PC-9 (cell line): Measurements from ENCODE around the gene DIS3L.

ENCODE experiments used
- EZH2 ChIP-seq: fragments of 200-600 bp; sonication (generic); IDR thresholded peaks from 2 replicates; pipeline ENCODE4 v1.8.0; 2017; ENCODE audit warnings: antibody characterized with exemption, low read depth
- TF ChIP-seq, protein P1 (sequence below): fragments of 200-600 bp; sonication (generic); conservative IDR thresholded peaks from 2 replicates; pipeline ENCODE4 v1.6.1; 2017; ENCODE audit warnings: mixed run types, antibody characterized with exemption, mild to moderate bottlenecking, moderate library complexity

DNA sequence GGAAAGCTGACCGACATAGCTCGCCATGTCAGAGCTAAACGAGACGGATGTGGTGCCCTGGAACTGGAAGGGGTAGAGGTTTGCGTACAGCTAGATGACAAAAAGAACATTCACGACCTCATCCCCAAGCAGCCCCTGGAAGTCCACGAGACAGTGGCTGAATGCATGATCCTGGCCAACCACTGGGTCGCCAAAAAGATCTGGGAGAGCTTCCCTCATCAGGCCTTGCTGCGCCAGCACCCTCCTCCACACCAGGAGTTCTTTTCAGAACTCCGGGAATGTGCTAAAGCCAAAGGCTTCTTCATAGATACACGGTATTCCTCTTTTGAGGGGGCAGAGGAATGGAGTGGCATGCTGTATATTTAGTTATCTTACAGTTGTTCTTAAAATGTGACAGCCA, 32.7 kb downstream of the DIS3L start:
- TF ChIP-seq, protein P1, sequence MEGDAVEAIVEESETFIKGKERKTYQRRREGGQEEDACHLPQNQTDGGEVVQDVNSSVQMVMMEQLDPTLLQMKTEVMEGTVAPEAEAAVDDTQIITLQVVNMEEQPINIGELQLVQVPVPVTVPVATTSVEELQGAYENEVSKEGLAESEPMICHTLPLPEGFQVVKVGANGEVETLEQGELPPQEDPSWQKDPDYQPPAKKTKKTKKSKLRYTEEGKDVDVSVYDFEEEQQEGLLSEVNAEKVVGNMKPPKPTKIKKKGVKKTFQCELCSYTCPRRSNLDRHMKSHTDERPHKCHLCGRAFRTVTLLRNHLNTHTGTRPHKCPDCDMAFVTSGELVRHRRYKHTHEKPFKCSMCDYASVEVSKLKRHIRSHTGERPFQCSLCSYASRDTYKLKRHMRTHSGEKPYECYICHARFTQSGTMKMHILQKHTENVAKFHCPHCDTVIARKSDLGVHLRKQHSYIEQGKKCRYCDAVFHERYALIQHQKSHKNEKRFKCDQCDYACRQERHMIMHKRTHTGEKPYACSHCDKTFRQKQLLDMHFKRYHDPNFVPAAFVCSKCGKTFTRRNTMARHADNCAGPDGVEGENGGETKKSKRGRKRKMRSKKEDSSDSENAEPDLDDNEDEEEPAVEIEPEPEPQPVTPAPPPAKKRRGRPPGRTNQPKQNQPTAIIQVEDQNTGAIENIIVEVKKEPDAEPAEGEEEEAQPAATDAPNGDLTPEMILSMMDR: no peak
- no peak for TF ChIP-seq EZH2
